HEK293T (cell line): ENCODE results near the gene ICAM1.

Experiments used
- ARNT ChIP-seq: fragments of 450-650 bp; IDR thresholded peaks from 2 replicates; pipeline ENCODE4 v1.6.1; 2017; ENCODE audit warnings: mild to moderate bottlenecking
- BHLHE40 ChIP-seq: fragments of 450-650 bp; IDR thresholded peaks from 2 replicates; pipeline ENCODE4 v1.6.1; 2016; ENCODE audit warnings: mild to moderate bottlenecking, moderate library complexity, borderline replicate concordance
- CTBP1 ChIP-seq: fragments of 450-650 bp; IDR thresholded peaks from 2 replicates; pipeline ENCODE4 v1.6.1; 2016; ENCODE audit warnings: borderline replicate concordance
- SUZ12 ChIP-seq: fragments of 450-650 bp; IDR thresholded peaks from 2 replicates; pipeline ENCODE4 v1.6.1; 2016; ENCODE audit warnings: mild to moderate bottlenecking
- TARDBP ChIP-seq: fragments of 450-650 bp; IDR thresholded peaks from 2 replicates; pipeline ENCODE4 v1.6.1; 2016

DNA sequence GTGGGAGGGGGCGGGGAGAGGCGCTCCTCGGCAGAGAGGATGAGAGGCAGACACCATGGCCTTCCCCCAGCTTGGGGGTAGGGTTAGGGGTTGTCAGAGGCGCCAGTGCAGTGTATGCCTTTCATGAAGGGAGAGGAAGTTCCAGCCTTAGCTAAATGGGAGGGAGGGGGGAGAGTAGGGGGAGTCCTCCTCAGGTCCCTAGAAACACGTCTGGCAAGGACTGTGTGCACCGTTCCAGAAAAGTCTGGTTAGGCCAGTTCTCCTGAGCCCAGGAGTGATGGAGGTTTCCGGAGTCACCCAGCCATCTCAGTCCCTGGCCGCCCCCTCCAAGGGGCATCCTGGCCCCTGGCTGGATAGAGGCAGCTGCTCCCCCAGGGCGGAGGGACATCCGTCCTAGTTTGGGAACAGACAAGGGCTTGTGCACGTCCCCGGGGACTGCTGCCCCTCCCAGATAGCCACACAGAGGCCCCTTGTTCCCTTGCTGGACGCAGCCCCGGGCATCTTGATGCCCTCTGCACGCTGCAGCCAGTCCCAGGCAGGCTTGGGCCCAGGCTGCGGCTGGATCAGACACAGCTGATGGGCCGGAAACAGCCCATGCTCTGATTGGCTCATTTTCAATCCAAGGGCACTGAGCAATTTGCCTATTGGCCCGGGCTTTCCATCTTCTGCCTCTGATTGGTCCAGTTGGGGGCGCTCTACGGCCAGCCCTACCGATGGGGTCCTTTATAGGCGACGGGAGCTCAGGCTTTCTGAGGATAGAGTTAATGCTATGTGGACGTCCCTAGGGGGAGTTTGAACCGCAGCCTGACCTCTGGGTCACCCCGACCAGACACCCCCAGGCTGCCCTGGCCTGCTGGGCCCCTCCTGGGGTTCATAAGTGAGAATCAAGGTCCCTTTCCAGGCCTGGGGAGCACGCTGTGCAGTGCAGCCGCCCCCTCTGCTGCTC is 43.6 kb upstream of the ICAM1 start:
- TF ChIP-seq SUZ12, result no peak
- TF ChIP-seq CTBP1, result no peak
- TF ChIP-seq ARNT, result no peak
- no peak for TF ChIP-seq BHLHE40
- no peak for TF ChIP-seq TARDBP
